Hepatocyte (in vitro differentiated cells): Measurements from ENCODE around the gene MSANTD1. TPM values are rescaled to one million over a fixed set of nuclear protein-coding genes. Genes with fewer than 3 reads are reported as not detected.

Experiments used
- DNase-seq: peaks from one replicate; pipeline ENCODE4 v3.0.0-alpha.2; 2016; ENCODE audit warnings: low spot score
- H2AFZ ChIP-seq: fragments of 200-600 bp; sonication (generic); 2 replicates; pipeline ENCODE4 v1.6.0; 2016; ENCODE audit warnings: antibody characterized with exemption, mild to moderate bottlenecking
- H3K27ac ChIP-seq: fragments of 200-600 bp; sonication (generic); 2 replicates; pipeline ENCODE4 v1.5.1; 2016; ENCODE audit warnings: mild to moderate bottlenecking
- H3K27me3 ChIP-seq: fragments of 200-600 bp; sonication (generic); 2 replicates; pipeline ENCODE4 v1.6.1; 2016
- H3K36me3 ChIP-seq: fragments of 200-600 bp; sonication (generic); replicated peaks from 2 replicates; pipeline ENCODE4 v1.5.1; 2016; ENCODE audit warnings: low read depth; ENCODE audit not compliant: insufficient read depth
- H3K4me1 ChIP-seq: fragments of 200-600 bp; sonication (generic); 2 replicates; pipeline ENCODE4 v1.5.1; 2016; ENCODE audit warnings: mild to moderate bottlenecking, moderate library complexity; ENCODE audit not compliant: insufficient read depth
- H3K4me2 ChIP-seq: fragments of 200-600 bp; sonication (generic); 2 replicates; pipeline ENCODE4 v1.6.0; 2016
- H3K4me3 ChIP-seq: fragments of 200-600 bp; sonication (generic); 2 replicates; pipeline ENCODE4 v1.5.1; 2016; ENCODE audit warnings: mild to moderate bottlenecking
- H3K79me2 ChIP-seq: fragments of 200-600 bp; sonication (generic); 2 replicates; pipeline ENCODE4 v1.6.0; 2017; ENCODE audit warnings: mild to moderate bottlenecking
- H3K9me2 ChIP-seq: fragments of 200-600 bp; sonication (generic); replicated peaks from 2 replicates; pipeline ENCODE4 v1.6.0; 2017; ENCODE audit warnings: mild to moderate bottlenecking; ENCODE audit not compliant: insufficient read depth
- H3K9me3 ChIP-seq: fragments of 200-600 bp; sonication (generic); 2 replicates; pipeline ENCODE4 v1.5.1; 2016; ENCODE audit warnings: low read depth, mild to moderate bottlenecking
- H4K20me1 ChIP-seq: fragments of 200-600 bp; sonication (generic); 2 replicates; pipeline ENCODE4 v1.6.0; 2016; ENCODE audit warnings: mild to moderate bottlenecking; ENCODE audit not compliant: insufficient read depth, poor library complexity, severe bottlenecking
- EZH2 ChIP-seq: fragments of 200-600 bp; sonication (generic); IDR thresholded peaks from 2 replicates; pipeline ENCODE4 v1.6.1; 2016; ENCODE audit warnings: antibody characterized with exemption, mild to moderate bottlenecking, borderline replicate concordance
- EZH2phosphoT487 ChIP-seq: fragments of 200-600 bp; sonication (generic); IDR thresholded peaks from one replicate; pipeline ENCODE4 v1.6.1; 2018; ENCODE audit warnings: antibody characterized with exemption, mild to moderate bottlenecking, low read depth, moderate library complexity; ENCODE audit not compliant: unreplicated experiment, severe bottlenecking
- WGBS: methylation state at CpG from one replicate; pipeline ENCODE4 v1.1.6; 2016; ENCODE audit warnings: low lambda C conversion rate; ENCODE audit errors: missing lambda C conversion rate; 5-methylcytosine and 5-hydroxymethylcytosine counted together
- polyA plus RNA-seq: library from polyadenylated mRNA; unstranded; fragments of >200 nt; fragmentation: Nextera tagmentation; extraction: Ambion mirVana; gene quantifications from 2 replicates; pipeline ENCODE4 v1.2.1, GENCODE V29; 2016
- total RNA-seq: library from RNA; depleted of rRNA; stranded (reverse); fragments of >200 nt; gene quantifications from 2 replicates; pipeline ENCODE4 v1.2.3, GENCODE V29; 2014
- TF ChIP-seq, protein P1 (sequence below): fragments of 200-600 bp; sonication (generic); IDR thresholded peaks from 2 replicates; pipeline ENCODE4 v1.5.1; 2016; ENCODE audit warnings: antibody characterized with exemption, mild to moderate bottlenecking; ENCODE audit not compliant: poor library complexity

Gene MSANTD1
- total and polyA plus RNA-seq, 2 experiments from 2014 or later = 0.51 to 0.57 TPM

DNA sequence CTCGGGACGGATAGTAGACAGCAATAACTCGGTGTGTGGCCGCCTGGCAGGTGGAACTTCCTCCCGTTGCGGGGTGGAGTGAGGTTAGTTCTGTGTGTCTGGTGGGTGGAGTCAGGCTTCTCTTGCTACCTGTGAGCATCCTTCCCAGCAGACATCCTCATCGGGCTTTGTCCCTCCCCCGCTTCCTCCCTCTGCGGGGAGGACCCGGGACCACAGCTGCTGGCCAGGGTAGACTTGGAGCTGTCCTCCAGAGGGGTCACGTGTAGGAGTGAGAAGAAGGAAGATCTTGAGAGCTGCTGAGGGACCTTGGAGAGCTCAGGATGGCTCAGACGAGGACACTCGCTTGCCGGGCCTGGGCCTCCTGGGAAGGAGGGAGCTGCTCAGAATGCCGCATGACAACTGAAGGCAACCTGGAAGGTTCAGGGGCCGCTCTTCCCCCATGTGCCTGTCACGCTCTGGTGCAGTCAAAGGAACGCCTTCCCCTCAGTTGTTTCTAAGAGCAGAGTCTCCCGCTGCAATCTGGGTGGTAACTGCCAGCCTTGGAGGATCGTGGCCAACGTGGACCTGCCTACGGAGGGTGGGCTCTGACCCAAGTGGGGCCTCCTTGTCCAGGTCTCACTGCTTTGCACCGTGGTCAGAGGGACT lies 5.7 kb upstream of the MSANTD1 start:
- no peaks in the 10 kb centered on the region for H3K9me2 ChIP-seq
- no peaks in the 10 kb centered on the region for H3K79me2 ChIP-seq
- H3K27me3 ChIP-seq = no peaks in the 10 kb centered on the region
- no peaks in the 10 kb centered on the region for H3K36me3 ChIP-seq
- TF ChIP-seq EZH2phosphoT487 = no peak
- TF ChIP-seq, protein P1, sequence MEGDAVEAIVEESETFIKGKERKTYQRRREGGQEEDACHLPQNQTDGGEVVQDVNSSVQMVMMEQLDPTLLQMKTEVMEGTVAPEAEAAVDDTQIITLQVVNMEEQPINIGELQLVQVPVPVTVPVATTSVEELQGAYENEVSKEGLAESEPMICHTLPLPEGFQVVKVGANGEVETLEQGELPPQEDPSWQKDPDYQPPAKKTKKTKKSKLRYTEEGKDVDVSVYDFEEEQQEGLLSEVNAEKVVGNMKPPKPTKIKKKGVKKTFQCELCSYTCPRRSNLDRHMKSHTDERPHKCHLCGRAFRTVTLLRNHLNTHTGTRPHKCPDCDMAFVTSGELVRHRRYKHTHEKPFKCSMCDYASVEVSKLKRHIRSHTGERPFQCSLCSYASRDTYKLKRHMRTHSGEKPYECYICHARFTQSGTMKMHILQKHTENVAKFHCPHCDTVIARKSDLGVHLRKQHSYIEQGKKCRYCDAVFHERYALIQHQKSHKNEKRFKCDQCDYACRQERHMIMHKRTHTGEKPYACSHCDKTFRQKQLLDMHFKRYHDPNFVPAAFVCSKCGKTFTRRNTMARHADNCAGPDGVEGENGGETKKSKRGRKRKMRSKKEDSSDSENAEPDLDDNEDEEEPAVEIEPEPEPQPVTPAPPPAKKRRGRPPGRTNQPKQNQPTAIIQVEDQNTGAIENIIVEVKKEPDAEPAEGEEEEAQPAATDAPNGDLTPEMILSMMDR = no peak
- H4K20me1 ChIP-seq = no peaks in the 10 kb centered on the region
- H3K4me2 ChIP-seq = no peak overlapping the region
- H3K4me1 ChIP-seq = peaks cover 10% of the 10 kb centered on the region
- H3K9me3 ChIP-seq = no peaks in the 10 kb centered on the region
- H2AFZ ChIP-seq = no peak overlapping the region
- no peak for DNase-seq
- WGBS = 92% methylated on average over 23 of the region's 23 CpGs
- no peak overlapping the region for H3K4me3 ChIP-seq
- H3K27ac ChIP-seq = no peak overlapping the region

DNA sequence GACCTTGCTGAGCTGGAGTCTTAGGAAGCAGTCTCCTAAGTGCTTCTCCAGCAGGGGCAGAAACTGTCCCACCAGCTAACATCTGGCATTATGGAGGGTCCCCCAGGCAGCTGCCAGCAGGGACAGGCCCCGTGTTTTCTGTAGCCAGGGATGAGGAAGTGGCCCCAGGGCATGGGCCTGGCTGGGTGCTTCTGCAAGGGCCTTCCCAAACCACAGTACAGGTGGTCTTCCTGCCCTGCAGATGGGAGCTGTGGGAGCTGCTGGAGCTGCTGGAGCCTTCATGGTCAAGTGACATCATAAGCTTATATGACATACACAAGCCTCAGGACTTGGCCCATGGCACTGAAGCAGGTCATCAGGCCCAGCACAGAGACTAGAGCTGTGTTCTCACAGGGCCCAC lies 5.0 kb upstream of the MSANTD1 start:
- Histone ChIP-seq H3K4me3 (no peak overlapping the region), H3K27me3 (no peaks in the 10 kb centered on the region), H3K4me1 (peaks cover 10% of the 10 kb centered on the region), H3K9me3 (no peaks in the 10 kb centered on the region), H3K27ac (no peak overlapping the region), H3K79me2 (no peaks in the 10 kb centered on the region), H3K36me3 (no peaks in the 10 kb centered on the region), H3K9me2 (no peaks in the 10 kb centered on the region), H2AFZ (no peak overlapping the region), H3K4me2 (no peak overlapping the region), H4K20me1 (no peaks in the 10 kb centered on the region)
- no peak for DNase-seq
- TF ChIP-seq, protein P1 = no peak
- no peak for TF ChIP-seq EZH2
- no peak for TF ChIP-seq EZH2phosphoT487
- WGBS = 78% methylated on average over 1 of the region's 1 CpG

DNA sequence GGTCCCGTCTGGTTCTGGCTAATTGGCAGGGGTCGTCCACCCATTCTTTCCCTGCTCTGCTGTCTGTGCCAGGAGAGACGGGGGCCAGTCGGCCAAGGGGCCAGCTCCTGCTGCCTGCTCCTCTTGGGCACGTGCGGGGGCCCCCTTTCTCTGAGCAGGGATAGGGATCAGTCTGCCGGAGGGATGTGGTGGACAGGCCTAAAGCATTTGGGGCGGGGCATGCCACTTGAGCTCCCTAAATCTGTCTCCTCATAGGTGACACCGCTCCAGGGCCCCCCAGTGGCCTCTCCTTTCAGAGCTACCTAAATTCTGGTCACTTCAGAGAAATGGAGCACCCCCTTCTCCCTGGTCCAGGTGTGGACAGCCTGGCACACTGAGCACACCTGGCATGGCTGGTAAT lies 4.2 kb upstream of the MSANTD1 start:
- no peaks in the 10 kb centered on the region for H3K27me3 ChIP-seq
- H3K27ac ChIP-seq = no peak overlapping the region
- no peaks in the 10 kb centered on the region for H3K9me3 ChIP-seq
- TF ChIP-seq EZH2 (no peak), EZH2phosphoT487 (no peak)
- no peak overlapping the region for H3K4me3 ChIP-seq
- peaks cover 10% of the 10 kb centered on the region for H3K4me1 ChIP-seq
- DNase-seq = no peak
- no peak overlapping the region for H3K4me2 ChIP-seq
- no peaks in the 10 kb centered on the region for H3K36me3 ChIP-seq
- no peaks in the 10 kb centered on the region for H3K9me2 ChIP-seq
- no peak overlapping the region for H2AFZ ChIP-seq
- WGBS = 89% methylated on average over 9 of the region's 9 CpGs
- H4K20me1 ChIP-seq = no peaks in the 10 kb centered on the region
- no peaks in the 10 kb centered on the region for H3K79me2 ChIP-seq

DNA sequence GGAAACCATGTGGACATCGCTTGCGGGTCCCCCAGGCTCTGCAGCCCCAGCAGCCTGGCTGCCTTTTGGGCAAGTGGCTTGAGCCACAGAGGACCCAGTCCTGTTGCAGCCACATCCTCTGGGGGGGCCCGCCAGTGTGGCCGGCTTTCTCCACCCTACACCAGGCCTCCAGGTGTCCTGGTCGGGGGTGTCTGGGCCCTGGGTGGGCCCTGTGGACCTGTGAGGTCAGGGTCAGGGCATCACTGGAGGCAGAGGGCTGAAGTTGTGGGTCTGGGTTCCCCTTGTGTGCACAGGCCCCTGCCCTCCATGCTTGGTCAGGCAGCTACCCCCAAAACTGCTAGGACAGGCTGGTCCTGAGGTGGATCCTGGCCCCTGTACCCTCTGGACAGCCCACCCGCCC lies 3.3 kb upstream of the MSANTD1 start:
- 95% methylated on average over 6 of the region's 6 CpGs for WGBS
- Histone ChIP-seq H3K4me3 (no peak overlapping the region), H2AFZ (no peak overlapping the region), H3K79me2 (no peaks in the 10 kb centered on the region), H3K4me1 (peaks cover 10% of the 10 kb centered on the region), H4K20me1 (no peaks in the 10 kb centered on the region), H3K36me3 (no peaks in the 10 kb centered on the region), H3K4me2 (no peak overlapping the region), H3K27me3 (no peaks in the 10 kb centered on the region), H3K9me3 (no peaks in the 10 kb centered on the region), H3K27ac (no peak overlapping the region), H3K9me2 (no peaks in the 10 kb centered on the region)
- TF ChIP-seq EZH2phosphoT487 = no peak
- TF ChIP-seq, protein P1 = no peak
- TF ChIP-seq EZH2 = no peak
- DNase-seq = no peak
